Peyer's patch (tissue), 4 donors: ENCODE results near the gene CHST8. TPM values are rescaled to one million over a fixed set of nuclear protein-coding genes. Genes with fewer than 3 reads are reported as not detected.

Experiments
- DNase-seq, 3 donors: peaks; one replicate each; pipeline ENCODE4 v3.0.0-alpha.2; 2017 to 2019
- H3K27ac ChIP-seq, 4 donors: fragments of 200-600 bp; sonication (generic); one replicate each; pipeline ENCODE4 v1.5.1; 2016 to 2019
- H3K27me3 ChIP-seq, 2 donors: fragments of 200-600 bp; sonication (generic); one replicate each; pipeline ENCODE4 v1.5.1; 2019
- H3K36me3 ChIP-seq, 3 donors: fragments of 200-600 bp; sonication (generic); one replicate each; pipeline ENCODE4 v1.5.1; 2016 to 2019
- H3K4me1 ChIP-seq, 4 donors: fragments of 200-600 bp; sonication (generic); one replicate each; pipeline ENCODE4 v1.5.1; 2016 to 2019
- H3K4me3 ChIP-seq, 4 donors: fragments of 200-600 bp; sonication (generic); 1 replicate in 3 of 4; 2 replicates in 1 of 4; pipeline ENCODE4 v1.5.1; 2016 to 2019; ENCODE audit warnings: mild to moderate bottlenecking in 1 of 4
- H3K9me3 ChIP-seq, 4 donors: fragments of 200-600 bp; sonication (generic); one replicate each; pipeline ENCODE4 v1.5.1; 2016 to 2019; ENCODE audit warnings: mild to moderate bottlenecking in 1 of 4
- POLR2A ChIP-seq, 2 donors: fragments of 450-650 bp; IDR thresholded peaks; one replicate each; pipeline ENCODE4 v1.5.1; 2017; ENCODE audit warnings: antibody characterized with exemption in 2 of 2, mild to moderate bottlenecking in 2 of 2, moderate library complexity in 2 of 2
- total RNA-seq, 4 donors: library from RNA; depleted of rRNA; stranded (reverse); fragments of >200 nt; gene quantifications; one replicate each; pipeline ENCODE4 v1.1.0, GENCODE V29; 2016
- TF ChIP-seq, protein P1 (sequence below), 6 experiments: fragments of 450-650 bp in 4 of 6; fragments of 200-600 bp in 2 of 6; sonication (generic) in 1 of 6; IDR thresholded peaks; one replicate each; pipeline ENCODE4 v1.5.1; 2017 to 2019; ENCODE audit warnings: antibody characterized with exemption in 6 of 6, mild to moderate bottlenecking in 3 of 6, moderate library complexity in 1 of 6

The CHST8 gene
- total RNA-seq, 4 donors from 2014 or later: 0.54 to 1.8 TPM; not detected in 2

DNA sequence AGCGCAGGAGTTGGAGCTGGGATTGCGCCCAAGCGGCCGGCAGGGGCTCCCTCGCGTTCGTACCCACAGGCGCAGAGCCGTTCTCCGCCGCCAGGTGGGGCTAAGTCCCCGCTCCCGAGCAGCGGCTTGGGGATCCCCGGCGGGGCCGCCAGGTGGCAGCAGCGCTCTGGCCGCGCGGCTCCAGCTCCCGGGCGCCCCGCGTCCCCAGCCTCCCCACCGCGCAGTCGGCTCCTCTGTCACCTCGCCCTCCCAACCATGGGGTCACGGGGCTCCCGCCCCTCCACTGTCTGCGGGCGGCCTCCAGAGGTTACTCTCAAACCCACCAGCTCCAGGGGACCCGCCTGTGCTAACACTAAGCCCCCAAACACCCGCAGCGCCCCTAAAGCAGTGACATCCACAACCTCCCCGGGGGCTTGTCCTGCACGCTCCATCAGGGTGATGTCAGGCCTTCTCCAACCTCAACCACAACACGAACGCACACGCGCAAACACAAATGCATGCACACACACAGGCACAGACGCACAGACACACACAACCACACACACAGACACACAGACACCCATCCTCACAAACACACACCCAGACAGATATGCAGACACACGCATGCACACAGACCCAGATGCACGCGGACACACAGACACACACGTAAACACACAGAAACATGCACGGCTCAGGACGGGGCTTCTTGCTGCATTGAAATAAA, 156.5 kb downstream of the CHST8 start:
- TF ChIP-seq, protein P1, sequence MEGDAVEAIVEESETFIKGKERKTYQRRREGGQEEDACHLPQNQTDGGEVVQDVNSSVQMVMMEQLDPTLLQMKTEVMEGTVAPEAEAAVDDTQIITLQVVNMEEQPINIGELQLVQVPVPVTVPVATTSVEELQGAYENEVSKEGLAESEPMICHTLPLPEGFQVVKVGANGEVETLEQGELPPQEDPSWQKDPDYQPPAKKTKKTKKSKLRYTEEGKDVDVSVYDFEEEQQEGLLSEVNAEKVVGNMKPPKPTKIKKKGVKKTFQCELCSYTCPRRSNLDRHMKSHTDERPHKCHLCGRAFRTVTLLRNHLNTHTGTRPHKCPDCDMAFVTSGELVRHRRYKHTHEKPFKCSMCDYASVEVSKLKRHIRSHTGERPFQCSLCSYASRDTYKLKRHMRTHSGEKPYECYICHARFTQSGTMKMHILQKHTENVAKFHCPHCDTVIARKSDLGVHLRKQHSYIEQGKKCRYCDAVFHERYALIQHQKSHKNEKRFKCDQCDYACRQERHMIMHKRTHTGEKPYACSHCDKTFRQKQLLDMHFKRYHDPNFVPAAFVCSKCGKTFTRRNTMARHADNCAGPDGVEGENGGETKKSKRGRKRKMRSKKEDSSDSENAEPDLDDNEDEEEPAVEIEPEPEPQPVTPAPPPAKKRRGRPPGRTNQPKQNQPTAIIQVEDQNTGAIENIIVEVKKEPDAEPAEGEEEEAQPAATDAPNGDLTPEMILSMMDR (IDR thresholded peaks at IDR 0.05): peak; percentile 93 to 100 (median 99)
- TF ChIP-seq POLR2A (IDR thresholded peaks at IDR 0.05): no peak
- Histone ChIP-seq H3K27me3 (peaks cover 0 to 6% of the 10 kb centered on the region in 2 donors), H3K4me1 (no peaks in the 10 kb centered on the region), H3K27ac (no peak overlapping the region), H3K36me3 (no peaks in the 10 kb centered on the region), H3K9me3 (no peaks in the 10 kb centered on the region), H3K4me3 (no peak overlapping the region)
- peak; percentile 56 to 91 (median 84) for DNase-seq

DNA sequence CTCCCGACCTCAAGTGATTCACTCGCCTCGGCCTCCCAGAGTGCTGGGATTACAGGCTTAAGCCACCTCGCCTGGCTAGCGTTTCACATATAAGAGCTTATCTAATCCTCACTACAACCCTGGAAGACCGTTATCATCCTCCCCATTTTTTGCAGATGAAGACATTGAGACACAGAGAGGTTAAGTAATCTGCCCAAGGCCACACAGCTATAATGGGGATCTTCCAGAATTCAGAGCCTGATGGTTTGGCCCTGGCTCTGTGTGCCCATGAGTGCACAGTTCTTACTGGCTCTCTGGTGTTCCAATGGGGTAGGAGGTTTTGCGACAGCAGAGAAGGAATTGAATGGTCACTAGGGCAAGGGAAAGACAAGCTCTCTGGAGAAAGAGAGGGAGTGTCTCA, 158.1 kb downstream of the CHST8 start:
- Histone ChIP-seq H3K4me1 (no peaks in the 10 kb centered on the region), H3K27ac (no peak overlapping the region), H3K36me3 (no peaks in the 10 kb centered on the region), H3K9me3 (no peaks in the 10 kb centered on the region), H3K4me3 (no peak overlapping the region), H3K27me3 (peaks cover 0 to 6% of the 10 kb centered on the region in 2 donors)
- DNase-seq: no peak
- TF ChIP-seq POLR2A (IDR thresholded peaks at IDR 0.05): no peak
- TF ChIP-seq, protein P1 (IDR thresholded peaks at IDR 0.05): no peak

DNA sequence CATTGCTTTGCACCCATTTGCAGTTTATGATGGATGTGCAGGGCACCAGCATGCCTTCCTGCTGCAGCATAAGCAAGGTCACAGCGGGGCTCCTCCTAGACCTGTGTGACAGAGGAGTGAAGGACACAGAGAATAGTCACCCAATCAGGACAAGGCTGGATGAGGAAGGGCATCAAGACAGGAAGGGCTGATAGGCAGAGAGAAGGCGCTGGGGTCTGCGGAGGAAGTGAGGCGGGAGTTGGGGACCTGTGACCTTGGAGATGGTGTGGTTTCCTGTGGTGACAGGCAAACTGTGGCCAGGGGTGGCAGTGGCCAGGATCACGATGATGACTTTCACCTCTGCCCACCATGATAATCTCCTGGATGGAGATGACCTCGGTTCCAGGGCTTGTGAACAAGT, 158.5 kb downstream of the CHST8 start:
- peaks cover 0 to 6% of the 10 kb centered on the region in 2 donors for H3K27me3 ChIP-seq
- no peak overlapping the region for H3K27ac ChIP-seq
- no peak overlapping the region for H3K4me3 ChIP-seq
- TF ChIP-seq, protein P1 (IDR thresholded peaks at IDR 0.05): no peak
- no peak for TF ChIP-seq POLR2A (IDR thresholded peaks at IDR 0.05)
- no peaks in the 10 kb centered on the region for H3K4me1 ChIP-seq
- no peak for DNase-seq
- no peaks in the 10 kb centered on the region for H3K36me3 ChIP-seq
- H3K9me3 ChIP-seq: no peaks in the 10 kb centered on the region

DNA sequence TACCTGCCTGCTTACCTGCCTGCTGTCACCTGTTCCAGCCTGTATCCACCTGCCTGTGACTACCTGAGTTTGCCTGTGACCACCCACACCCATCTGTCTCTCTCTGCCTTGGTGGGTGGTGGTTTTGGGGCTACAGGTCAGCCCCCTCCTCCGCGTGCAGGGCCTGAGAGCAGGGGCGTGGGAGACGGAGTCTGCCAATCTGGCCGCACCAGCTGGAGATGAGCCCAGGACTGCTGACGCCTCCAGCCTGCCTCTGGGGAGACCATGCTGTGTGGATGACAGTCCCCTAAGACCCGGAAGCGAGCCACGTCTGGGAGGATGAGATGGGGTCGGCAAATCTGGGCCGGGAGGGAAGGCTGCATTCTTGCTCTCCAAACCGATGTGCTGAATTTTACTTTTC, 159.0 kb downstream of the CHST8 start:
- no peaks in the 10 kb centered on the region for H3K36me3 ChIP-seq
- H3K4me3 ChIP-seq: no peak overlapping the region
- H3K9me3 ChIP-seq: no peaks in the 10 kb centered on the region
- peaks cover 0 to 6% of the 10 kb centered on the region in 2 donors for H3K27me3 ChIP-seq
- H3K27ac ChIP-seq: no peak overlapping the region
- no peak for TF ChIP-seq POLR2A (IDR thresholded peaks at IDR 0.05)
- TF ChIP-seq, protein P1 (IDR thresholded peaks at IDR 0.05): no peak
- H3K4me1 ChIP-seq: no peaks in the 10 kb centered on the region
- DNase-seq: no peak

DNA sequence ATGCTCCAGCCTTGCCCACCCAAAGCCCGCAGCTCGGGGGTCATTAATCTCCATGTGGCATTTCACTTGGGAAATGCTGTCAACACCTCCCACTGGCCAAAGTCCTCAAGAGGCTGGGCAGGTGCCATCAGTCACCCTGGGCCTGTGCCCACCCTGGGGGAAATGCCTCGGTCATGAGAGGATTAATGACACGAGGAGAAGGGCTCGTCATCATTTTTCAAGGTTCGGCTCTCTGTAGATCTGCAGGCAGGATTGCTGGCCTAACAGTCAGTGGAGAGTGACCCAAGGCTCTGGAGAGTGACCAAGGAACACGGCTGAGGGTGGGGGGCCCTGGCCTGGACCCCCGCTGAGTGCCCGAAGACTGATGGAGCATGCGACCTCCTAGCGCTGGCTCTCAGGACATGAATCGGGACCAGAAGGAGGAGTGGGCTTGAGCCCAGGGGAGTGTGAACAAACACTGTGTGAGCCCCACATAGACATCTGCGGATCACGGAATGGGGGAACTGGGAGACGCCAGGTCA, 159.7 kb downstream of the CHST8 start:
- no peaks in the 10 kb centered on the region for H3K36me3 ChIP-seq
- TF ChIP-seq, protein P1 (IDR thresholded peaks at IDR 0.05): no peak
- TF ChIP-seq POLR2A (IDR thresholded peaks at IDR 0.05): no peak
- peaks cover 0 to 6% of the 10 kb centered on the region in 2 donors for H3K27me3 ChIP-seq
- no peak for DNase-seq
- no peak overlapping the region for H3K4me3 ChIP-seq
- no peaks in the 10 kb centered on the region for H3K4me1 ChIP-seq
- H3K9me3 ChIP-seq: no peaks in the 10 kb centered on the region
- H3K27ac ChIP-seq: no peak overlapping the region
